ENCODE measurements around the gene UPF3B. TPM values are rescaled to one million over a fixed set of nuclear protein-coding genes. Genes with fewer than 3 reads are reported as not detected.

The UPF3B gene
- total RNA-seq, 1 donor from 2014 or later: 10.9 TPM

DNA sequence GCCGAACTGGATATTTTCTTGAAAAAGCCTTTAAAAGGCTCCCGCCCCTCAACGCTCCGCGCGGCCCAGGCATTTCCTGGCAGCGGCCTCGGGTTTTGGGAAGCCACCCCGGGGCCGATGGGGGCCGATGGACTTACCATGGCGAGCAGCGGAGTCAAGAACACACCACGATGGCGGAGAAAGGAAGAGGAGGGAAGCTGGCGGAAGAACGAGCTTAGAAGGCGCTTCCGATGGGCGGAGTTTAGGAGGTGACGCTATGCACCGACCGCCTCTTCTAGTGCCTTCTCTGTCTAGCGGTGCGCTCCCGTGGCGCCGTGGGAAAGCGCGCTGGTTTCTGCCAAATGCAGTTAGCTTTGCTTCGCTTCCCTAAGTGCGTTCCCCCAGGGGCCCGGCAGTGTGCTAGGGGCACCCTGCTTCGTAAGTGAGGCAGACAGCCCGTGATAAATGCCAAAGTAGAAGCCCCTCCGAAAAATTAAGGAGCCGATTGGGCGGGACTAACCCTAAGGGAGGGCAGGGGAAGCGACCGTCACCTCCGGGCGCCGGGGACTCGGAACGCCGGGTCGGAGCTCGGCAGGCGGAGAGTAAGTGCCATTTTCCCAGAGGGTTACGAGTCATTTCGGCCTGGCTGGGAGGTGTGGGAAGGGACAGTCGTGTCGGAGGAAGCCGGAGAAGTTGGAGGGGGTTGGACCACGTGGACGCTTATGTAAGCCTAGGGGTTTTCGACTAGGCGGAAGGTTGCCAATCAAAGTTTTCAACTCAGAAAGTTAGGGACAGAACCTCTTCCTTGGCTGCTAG lies 61.1 kb downstream of the UPF3B start, which contains the start of gene RPL39:
RPL39 (minus strand) TSS at position 194 of the 795 bp plus-strand sequence; CDS start at position 140, 54 bp downstream.
- peak within 1 kb of the TSS; percentile 91 for H3K4me3 Mint-ChIP-seq (ENCODE audit: unreplicated experiment)
- peaks cover 2% of the 10 kb centered on the region for H3K27me3 Mint-ChIP-seq (ENCODE audit: unreplicated experiment)
- TF ChIP-seq CTCF (IDR thresholded peaks at IDR 0.05; ENCODE audit: partially characterized antibody, unreplicated experiment): no peak
- peaks cover under 1% of the 10 kb centered on the region for H3K9me3 Mint-ChIP-seq (ENCODE audit: unreplicated experiment)
- peak within 1 kb of the TSS; percentile 85 for H3K27ac Mint-ChIP-seq (ENCODE audit: unreplicated experiment)
- no peaks in the 10 kb centered on the region for H3K36me3 Mint-ChIP-seq (ENCODE audit: unreplicated experiment)
- no peaks in the 10 kb centered on the region for H3K4me1 Mint-ChIP-seq (ENCODE audit: low read depth, unreplicated experiment)
- peak; percentile 73 for DNase-seq

DNA sequence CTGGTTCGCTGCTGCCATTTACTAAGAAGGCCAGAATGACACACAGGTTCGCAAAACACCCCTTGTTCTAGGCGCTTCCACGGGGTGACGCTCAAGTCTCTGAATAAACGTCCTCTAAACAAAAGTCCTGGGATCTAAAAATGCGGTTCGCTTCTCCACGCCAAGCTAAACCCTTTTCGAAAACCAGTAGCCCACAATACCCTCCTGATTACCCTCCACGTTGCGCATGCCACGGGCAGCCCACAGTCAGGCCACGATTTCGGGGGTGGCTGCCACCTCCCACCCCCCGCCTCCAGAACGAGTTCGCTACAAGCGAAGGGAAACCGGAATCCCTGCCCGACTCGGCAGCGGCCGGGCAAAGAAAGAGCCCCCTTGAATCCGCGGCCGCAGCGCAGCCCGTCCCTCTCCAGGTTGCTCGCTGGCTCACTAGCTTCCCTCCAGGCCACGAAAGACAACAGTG lies 61.8 kb downstream of the UPF3B start:
- no peak for TF ChIP-seq CTCF (IDR thresholded peaks at IDR 0.05; ENCODE audit: partially characterized antibody, unreplicated experiment)
- Mint-ChIP-seq H3K4me1 (ENCODE audit: low read depth, unreplicated experiment) (no peaks in the 10 kb centered on the region), H3K9me3 (ENCODE audit: unreplicated experiment) (no peaks in the 10 kb centered on the region), H3K27me3 (ENCODE audit: unreplicated experiment) (peaks cover 2% of the 10 kb centered on the region), H3K27ac (ENCODE audit: unreplicated experiment) (peak overlapping the region; percentile 85), H3K36me3 (ENCODE audit: unreplicated experiment) (no peaks in the 10 kb centered on the region), H3K4me3 (ENCODE audit: unreplicated experiment) (peak overlapping the region; percentile 91)
- DNase-seq: no peak

GRCh38 chrX:119784747-119785446 lies 67.9 kb downstream of the UPF3B start:
- Mint-ChIP-seq H3K36me3 (ENCODE audit: unreplicated experiment) (no peaks in the 10 kb centered on the region), H3K27me3 (ENCODE audit: unreplicated experiment) (no peaks in the 10 kb centered on the region), H3K27ac (ENCODE audit: unreplicated experiment) (no peak overlapping the region), H3K4me3 (ENCODE audit: unreplicated experiment) (no peak overlapping the region), H3K4me1 (ENCODE audit: low read depth, unreplicated experiment) (no peaks in the 10 kb centered on the region), H3K9me3 (ENCODE audit: unreplicated experiment) (no peaks in the 10 kb centered on the region)
- peak; percentile 29 for TF ChIP-seq CTCF (IDR thresholded peaks at IDR 0.05; ENCODE audit: partially characterized antibody, unreplicated experiment)
- peak; percentile 48 for DNase-seq

Other genes starting within 250 kb of the UPF3B start
- 6.8 TPM for gene NKRF, start 246.5 kb downstream of the UPF3B start, total RNA-seq (ENCODE audit: unreplicated experiment)
- 243 TPM for gene SEPTIN6, start 159.8 kb downstream of the UPF3B start, total RNA-seq (ENCODE audit: unreplicated experiment)
- gene SOWAHD, start 94.4 kb downstream of the UPF3B start, total RNA-seq (ENCODE audit: unreplicated experiment): not detected
- gene RPL39, start 61.3 kb downstream of the UPF3B start, total RNA-seq (ENCODE audit: unreplicated experiment): 1,088 TPM
- 19.1 TPM for gene RNF113A, start 18.8 kb upstream of the UPF3B start, total RNA-seq (ENCODE audit: unreplicated experiment)
- 61.6 TPM for gene NDUFA1, start 18.9 kb upstream of the UPF3B start, total RNA-seq (ENCODE audit: unreplicated experiment)
- not detected for gene AKAP14, start 42.9 kb upstream of the UPF3B start, total RNA-seq (ENCODE audit: unreplicated experiment)
- gene NKAP, start 90.8 kb upstream of the UPF3B start, total RNA-seq (ENCODE audit: unreplicated experiment): 7.8 TPM
- gene RHOXF2B, start 224.7 kb upstream of the UPF3B start, total RNA-seq (ENCODE audit: unreplicated experiment): not detected

All from glutamatergic neuron (in vitro differentiated cells).